ENCODE results near the gene SEC23B. TPM values are rescaled to one million over a fixed set of nuclear protein-coding genes. Genes with fewer than 3 reads are reported as not detected.

Gene SEC23B
- polyA plus RNA-seq, 1 of the 3 experiments (the other 2 are of a cell fraction): 55.2 TPM

- Histone ChIP-seq H3K9me3 (no peaks in the 10 kb centered on the region), H3K36me3 (replicated peaks in 1 of 2; ENCODE audit: control insufficient read depth in 1 of 2, insufficient read depth in 2 of 2, low read length in 1 of 2) (peaks cover 29 to 67% of the 10 kb centered on the region in 2 experiments)
- POLR2A ChIA-PET: no interaction called here
Observed at GRCh38 chr20:18545566-18545965, 37.8 kb downstream of the SEC23B start.

More at GRCh38 chr20:18545566-18545965, 37.8 kb downstream of the SEC23B start:
- no peaks in the 10 kb centered on the region for H3F3A ChIP-seq (replicated peaks; ENCODE audit: insufficient read depth)
- CTCF ChIA-PET: no interaction called here
- no peak overlapping the region for H3K27ac ChIP-seq (ENCODE audit: low read depth in 2 of 2, low read length in 1 of 2)
- H3K79me2 ChIP-seq (ENCODE audit: insufficient read depth): no peaks in the 10 kb centered on the region
- no peaks in the 10 kb centered on the region for H4K20me1 ChIP-seq (ENCODE audit: insufficient read depth)
- no peaks in the 10 kb centered on the region for H3K9me2 ChIP-seq
- no peak overlapping the region for H2AFZ ChIP-seq (ENCODE audit: low read depth)
- H3K27me3 ChIP-seq (ENCODE audit: insufficient read depth): no peaks in the 10 kb centered on the region
- no peak overlapping the region for H3K4me2 ChIP-seq
- no peak overlapping the region for H3K4me3 ChIP-seq (ENCODE audit: low read depth in 2 of 2, low read length in 1 of 2)
- DNase-seq: no peak
- TF ChIP-seq USF1 (IDR thresholded peaks at IDR 0.05; ENCODE audit: borderline replicate concordance, low read depth) (no peak), REST (IDR thresholded peaks at IDR 0.05; ENCODE audit: low read depth, low read length) (no peak), TAF1 (IDR thresholded peaks at IDR 0.05; ENCODE audit: borderline replicate concordance, low read depth, low read length) (no peak), NFIC (IDR thresholded peaks at IDR 0.05; ENCODE audit: borderline replicate concordance) (no peak), SMC3 (IDR thresholded peaks at IDR 0.05; ENCODE audit: low read depth, low read length) (no peak), POLR2AphosphoS5 (IDR thresholded peaks at IDR 0.05; ENCODE audit: low read depth, low read length) (no peak), TCF12 (IDR thresholded peaks at IDR 0.05) (no peak), FOSL2 (IDR thresholded peaks at IDR 0.05; ENCODE audit: borderline replicate concordance, low read depth) (no peak), MEF2A (IDR thresholded peaks at IDR 0.05; ENCODE audit: borderline replicate concordance, low read depth) (no peak), FOXM1 (IDR thresholded peaks at IDR 0.05; ENCODE audit: low read depth) (no peak), MXI1 (IDR thresholded peaks at IDR 0.05; ENCODE audit: low read depth, low read length) (no peak), JUND (IDR thresholded peaks at IDR 0.05) (no peak), YY1 (IDR thresholded peaks at IDR 0.05; ENCODE audit: low read depth) (no peak), TEAD4 (IDR thresholded peaks at IDR 0.05; ENCODE audit: borderline replicate concordance, insufficient read depth) (no peak), NRF1 (IDR thresholded peaks at IDR 0.05; ENCODE audit: low read depth, low read length) (no peak)
- TF ChIP-seq, protein P1, sequence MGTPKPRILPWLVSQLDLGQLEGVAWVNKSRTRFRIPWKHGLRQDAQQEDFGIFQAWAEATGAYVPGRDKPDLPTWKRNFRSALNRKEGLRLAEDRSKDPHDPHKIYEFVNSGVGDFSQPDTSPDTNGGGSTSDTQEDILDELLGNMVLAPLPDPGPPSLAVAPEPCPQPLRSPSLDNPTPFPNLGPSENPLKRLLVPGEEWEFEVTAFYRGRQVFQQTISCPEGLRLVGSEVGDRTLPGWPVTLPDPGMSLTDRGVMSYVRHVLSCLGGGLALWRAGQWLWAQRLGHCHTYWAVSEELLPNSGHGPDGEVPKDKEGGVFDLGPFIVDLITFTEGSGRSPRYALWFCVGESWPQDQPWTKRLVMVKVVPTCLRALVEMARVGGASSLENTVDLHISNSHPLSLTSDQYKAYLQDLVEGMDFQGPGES (IDR thresholded peaks at IDR 0.05; ENCODE audit: low read depth, low read length): no peak
- H3K4me1 ChIP-seq (ENCODE audit: control insufficient read depth in 1 of 2, insufficient read depth in 2 of 2, low read depth in 1 of 2, low read length in 1 of 2): no peaks in the 10 kb centered on the region
- no peak overlapping the region for H3K9ac ChIP-seq
- 92% methylated on average over 1 of the region's 1 CpG for WGBS (ENCODE audit: low lambda C conversion rate)

Measured in SK-N-SH (cell line).